HEK293 (cell line): ENCODE results near the gene WDFY3.

Experiments used
- CTCF ChIA-PET: fragments of 350-600 bp; formaldehyde crosslinking; extraction: SDS; loops from one replicate; lab custom pipeline; 2021; ENCODE audit warnings: antibody characterized with exemption; lab: Yijun Ruan, JAX
- POLR2A ChIA-PET: fragments of 300-600 bp; formaldehyde crosslinking; extraction: SDS; loops from one replicate; lab custom pipeline; 2020; ENCODE audit warnings: antibody characterized with exemption, inconsistent platforms; lab: Yijun Ruan, JAX
- H3K27ac ChIP-seq: fragments of 200-500 bp; sonication (Bioruptor generic); 2 replicates; pipeline ENCODE4 v1.5.1; 2014; ENCODE audit warnings: low read depth, low read length, control low read depth, inconsistent platforms; ENCODE audit errors: extremely low read depth
- H3K36me3 ChIP-seq, 2 experiments: fragments of 200-500 bp in 1 of 2; sonication (Bioruptor generic) in 1 of 2; 1 replicate in 1 of 2; 2 replicates in 1 of 2; pipeline ENCODE4 v1.5.1; 2014 to 2017; ENCODE audit warnings: inconsistent platforms in 2 of 2, low read length in 2 of 2; ENCODE audit not compliant: control insufficient read depth in 2 of 2, insufficient read depth in 1 of 2
- H3K4me1 ChIP-seq: fragments of 200-500 bp; sonication (Bioruptor generic); 2 replicates; pipeline ENCODE4 v1.5.1; 2014; ENCODE audit warnings: mild to moderate bottlenecking, low read length, inconsistent platforms; ENCODE audit not compliant: control insufficient read depth, insufficient read depth
- H3K4me3 ChIP-seq: 2 replicates; pipeline ENCODE4 v1.5.1; 2011; ENCODE audit warnings: low read depth, mild to moderate bottlenecking, control low read depth, low read length, moderate library complexity
- H3K9me3 ChIP-seq: fragments of 200-500 bp; sonication (Bioruptor generic); 2 replicates; pipeline ENCODE4 v1.5.1; 2014; ENCODE audit warnings: low read depth, low read length, inconsistent platforms; ENCODE audit not compliant: control insufficient read depth, insufficient read depth
- EGR2 ChIP-seq: fragments of 450-650 bp; formaldehyde crosslinking; IDR thresholded peaks from 2 replicates; pipeline ENCODE4 v1.5.1; 2016; ENCODE audit warnings: low read depth, missing biosample characterization, missing genetic modification characterization
- GLI4 ChIP-seq: fragments of 450-650 bp; formaldehyde crosslinking; IDR thresholded peaks from 2 replicates; pipeline ENCODE4 v1.5.1; 2016; ENCODE audit warnings: missing biosample characterization, missing genetic modification characterization
- KLF8 ChIP-seq: fragments of 450-650 bp; formaldehyde crosslinking; IDR thresholded peaks from 2 replicates; pipeline ENCODE4 v1.5.1; 2016; ENCODE audit warnings: missing biosample characterization, missing genetic modification characterization
- RBAK ChIP-seq: fragments of 450-650 bp; formaldehyde crosslinking; IDR thresholded peaks from 2 replicates; pipeline ENCODE4 v1.5.1; 2016; ENCODE audit warnings: missing biosample characterization, missing genetic modification characterization
- ZBTB21 ChIP-seq: fragments of 450-650 bp; formaldehyde crosslinking; IDR thresholded peaks from 2 replicates; pipeline ENCODE4 v1.5.1; 2017; ENCODE audit warnings: missing biosample characterization, missing genetic modification characterization
- ZIC2 ChIP-seq: fragments of 450-650 bp; formaldehyde crosslinking; IDR thresholded peaks from 2 replicates; pipeline ENCODE4 v1.5.1; 2016; ENCODE audit warnings: missing biosample characterization, missing genetic modification characterization
- ZNF426 ChIP-seq: fragments of 450-650 bp; formaldehyde crosslinking; IDR thresholded peaks from 2 replicates; pipeline ENCODE4 v1.5.1; 2017; ENCODE audit warnings: missing biosample characterization, missing genetic modification characterization, mild to moderate bottlenecking, inconsistent platforms, moderate library complexity
- ZNF544 ChIP-seq: fragments of 450-650 bp; formaldehyde crosslinking; IDR thresholded peaks from 2 replicates; pipeline ENCODE4 v1.5.0; 2017; ENCODE audit warnings: missing biosample characterization, missing genetic modification characterization
- ZNF558 ChIP-seq: fragments of 450-650 bp; formaldehyde crosslinking; IDR thresholded peaks from 2 replicates; pipeline ENCODE4 v1.5.1; 2016; ENCODE audit warnings: missing biosample characterization, missing genetic modification characterization
- ZNF585B ChIP-seq: fragments of 450-650 bp; formaldehyde crosslinking; IDR thresholded peaks from 2 replicates; pipeline ENCODE4 v1.5.1; 2016; ENCODE audit warnings: missing biosample characterization, missing genetic modification characterization
- ZNF596 ChIP-seq: fragments of 450-650 bp; IDR thresholded peaks from 2 replicates; pipeline ENCODE4 v1.5.0; 2018; ENCODE audit warnings: missing biosample characterization, mild to moderate bottlenecking, missing genetic modification characterization, moderate library complexity
- ZNF600 ChIP-seq: fragments of 450-650 bp; formaldehyde crosslinking; IDR thresholded peaks from 2 replicates; pipeline ENCODE4 v1.5.1; 2016; ENCODE audit warnings: missing biosample characterization, missing genetic modification characterization
- ZNF660 ChIP-seq: fragments of 450-650 bp; IDR thresholded peaks from 2 replicates; pipeline ENCODE4 v1.5.1; 2018; ENCODE audit warnings: missing biosample characterization, mild to moderate bottlenecking, missing genetic modification characterization
- ZNF768 ChIP-seq: fragments of 450-650 bp; formaldehyde crosslinking; IDR thresholded peaks from 2 replicates; pipeline ENCODE4 v1.5.1; 2018; ENCODE audit warnings: missing biosample characterization, mild to moderate bottlenecking, missing genetic modification characterization
- ZXDB ChIP-seq: fragments of 450-650 bp; formaldehyde crosslinking; IDR thresholded peaks from 2 replicates; pipeline ENCODE4 v1.5.1; 2016; ENCODE audit warnings: missing biosample characterization, missing genetic modification characterization
- TF ChIP-seq, protein P1 (sequence below): fragments of 450-650 bp; formaldehyde crosslinking; IDR thresholded peaks from 2 replicates; pipeline ENCODE4 v1.5.1; 2016; ENCODE audit warnings: missing biosample characterization, missing genetic modification characterization
- TF ChIP-seq, protein P2 (sequence below): fragments of 450-650 bp; formaldehyde crosslinking; IDR thresholded peaks from 2 replicates; pipeline ENCODE4 v1.5.1; 2016; ENCODE audit warnings: missing biosample characterization, missing genetic modification characterization
- TF ChIP-seq, protein P3 (sequence below): fragments of 450-650 bp; formaldehyde crosslinking; IDR thresholded peaks from 2 replicates; pipeline ENCODE4 v1.5.1; 2017; ENCODE audit warnings: missing biosample characterization, missing genetic modification characterization
- TF ChIP-seq, protein P4 (sequence below): fragments of 450-650 bp; formaldehyde crosslinking; conservative IDR thresholded peaks from 2 replicates; pipeline ENCODE4 v1.5.1; 2016; ENCODE audit warnings: low read depth, missing biosample characterization, missing genetic modification characterization
- TF ChIP-seq, protein P5 (sequence below): fragments of 450-650 bp; formaldehyde crosslinking; IDR thresholded peaks from 2 replicates; pipeline ENCODE4 v1.5.1; 2016; ENCODE audit warnings: missing biosample characterization, missing genetic modification characterization

The WDFY3 gene

DNA sequence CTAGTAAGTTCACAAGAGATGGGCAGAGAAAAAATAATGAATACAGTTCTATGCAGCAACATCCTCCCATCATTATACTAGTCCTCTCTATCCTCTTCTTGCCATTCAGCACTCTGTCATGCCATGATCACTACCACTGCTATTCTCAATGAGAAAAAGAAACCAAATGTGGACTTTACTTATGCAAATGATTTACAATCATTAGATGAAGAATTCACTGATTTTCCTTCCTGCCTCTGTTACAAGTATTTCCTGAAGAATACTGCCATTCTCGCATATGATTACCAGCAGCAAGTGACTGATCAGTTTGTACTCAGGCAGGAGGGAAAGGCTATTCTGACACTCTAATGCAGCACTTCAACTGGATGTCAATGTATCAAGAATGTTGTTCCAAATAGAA lies 50.3 kb downstream of the WDFY3 start:
- Histone ChIP-seq H3K4me1 (peaks cover 7% of the 10 kb centered on the region; the same call in 1 of the 2 replicates), H3K36me3 (peaks cover 0 to 9% of the 10 kb centered on the region in 2 experiments; a peak in 1 of 3 replicates), H3K9me3 (no peaks in the 10 kb centered on the region), H3K4me3 (no peak overlapping the region), H3K27ac (no peak overlapping the region)
- ChIA-PET POLR2A (no interaction called here), CTCF (no interaction called here)
- no peak for TF ChIP-seq ZNF596 (tag by site-specific recombination)
- TF ChIP-seq, protein P1, sequence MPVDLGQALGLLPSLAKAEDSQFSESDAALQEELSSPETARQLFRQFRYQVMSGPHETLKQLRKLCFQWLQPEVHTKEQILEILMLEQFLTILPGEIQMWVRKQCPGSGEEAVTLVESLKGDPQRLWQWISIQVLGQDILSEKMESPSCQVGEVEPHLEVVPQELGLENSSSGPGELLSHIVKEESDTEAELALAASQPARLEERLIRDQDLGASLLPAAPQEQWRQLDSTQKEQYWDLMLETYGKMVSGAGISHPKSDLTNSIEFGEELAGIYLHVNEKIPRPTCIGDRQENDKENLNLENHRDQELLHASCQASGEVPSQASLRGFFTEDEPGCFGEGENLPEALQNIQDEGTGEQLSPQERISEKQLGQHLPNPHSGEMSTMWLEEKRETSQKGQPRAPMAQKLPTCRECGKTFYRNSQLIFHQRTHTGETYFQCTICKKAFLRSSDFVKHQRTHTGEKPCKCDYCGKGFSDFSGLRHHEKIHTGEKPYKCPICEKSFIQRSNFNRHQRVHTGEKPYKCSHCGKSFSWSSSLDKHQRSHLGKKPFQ (tag by site-specific recombination): no peak
- no peak for TF ChIP-seq ZBTB21 (tag by site-specific recombination)
- no peak for TF ChIP-seq EGR2 (tag by site-specific recombination)
- no peak for TF ChIP-seq ZNF660
- no peak for TF ChIP-seq KLF8 (tag by site-specific recombination)
- no peak for TF ChIP-seq ZNF558 (tag by site-specific recombination)
- TF ChIP-seq, protein P2, sequence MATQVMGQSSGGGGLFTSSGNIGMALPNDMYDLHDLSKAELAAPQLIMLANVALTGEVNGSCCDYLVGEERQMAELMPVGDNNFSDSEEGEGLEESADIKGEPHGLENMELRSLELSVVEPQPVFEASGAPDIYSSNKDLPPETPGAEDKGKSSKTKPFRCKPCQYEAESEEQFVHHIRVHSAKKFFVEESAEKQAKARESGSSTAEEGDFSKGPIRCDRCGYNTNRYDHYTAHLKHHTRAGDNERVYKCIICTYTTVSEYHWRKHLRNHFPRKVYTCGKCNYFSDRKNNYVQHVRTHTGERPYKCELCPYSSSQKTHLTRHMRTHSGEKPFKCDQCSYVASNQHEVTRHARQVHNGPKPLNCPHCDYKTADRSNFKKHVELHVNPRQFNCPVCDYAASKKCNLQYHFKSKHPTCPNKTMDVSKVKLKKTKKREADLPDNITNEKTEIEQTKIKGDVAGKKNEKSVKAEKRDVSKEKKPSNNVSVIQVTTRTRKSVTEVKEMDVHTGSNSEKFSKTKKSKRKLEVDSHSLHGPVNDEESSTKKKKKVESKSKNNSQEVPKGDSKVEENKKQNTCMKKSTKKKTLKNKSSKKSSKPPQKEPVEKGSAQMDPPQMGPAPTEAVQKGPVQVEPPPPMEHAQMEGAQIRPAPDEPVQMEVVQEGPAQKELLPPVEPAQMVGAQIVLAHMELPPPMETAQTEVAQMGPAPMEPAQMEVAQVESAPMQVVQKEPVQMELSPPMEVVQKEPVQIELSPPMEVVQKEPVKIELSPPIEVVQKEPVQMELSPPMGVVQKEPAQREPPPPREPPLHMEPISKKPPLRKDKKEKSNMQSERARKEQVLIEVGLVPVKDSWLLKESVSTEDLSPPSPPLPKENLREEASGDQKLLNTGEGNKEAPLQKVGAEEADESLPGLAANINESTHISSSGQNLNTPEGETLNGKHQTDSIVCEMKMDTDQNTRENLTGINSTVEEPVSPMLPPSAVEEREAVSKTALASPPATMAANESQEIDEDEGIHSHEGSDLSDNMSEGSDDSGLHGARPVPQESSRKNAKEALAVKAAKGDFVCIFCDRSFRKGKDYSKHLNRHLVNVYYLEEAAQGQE (tag by site-specific recombination): no peak
- no peak for TF ChIP-seq GLI4 (tag by site-specific recombination)
- TF ChIP-seq, protein P3, sequence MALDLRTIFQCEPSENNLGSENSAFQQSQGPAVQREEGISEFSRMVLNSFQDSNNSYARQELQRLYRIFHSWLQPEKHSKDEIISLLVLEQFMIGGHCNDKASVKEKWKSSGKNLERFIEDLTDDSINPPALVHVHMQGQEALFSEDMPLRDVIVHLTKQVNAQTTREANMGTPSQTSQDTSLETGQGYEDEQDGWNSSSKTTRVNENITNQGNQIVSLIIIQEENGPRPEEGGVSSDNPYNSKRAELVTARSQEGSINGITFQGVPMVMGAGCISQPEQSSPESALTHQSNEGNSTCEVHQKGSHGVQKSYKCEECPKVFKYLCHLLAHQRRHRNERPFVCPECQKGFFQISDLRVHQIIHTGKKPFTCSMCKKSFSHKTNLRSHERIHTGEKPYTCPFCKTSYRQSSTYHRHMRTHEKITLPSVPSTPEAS (tag by site-specific recombination): no peak
- no peak for TF ChIP-seq ZNF600 (tag by site-specific recombination)
- no peak for TF ChIP-seq RBAK
- no peak for TF ChIP-seq ZNF544 (tag by site-specific recombination)
- no peak for TF ChIP-seq ZIC2 (tag by site-specific recombination)
- no peak for TF ChIP-seq ZNF768 (tag by site-specific recombination)
- no peak for TF ChIP-seq ZNF585B (tag by site-specific recombination)
- TF ChIP-seq ZNF426 (tag by site-specific recombination): no peak
- TF ChIP-seq, protein P4, sequence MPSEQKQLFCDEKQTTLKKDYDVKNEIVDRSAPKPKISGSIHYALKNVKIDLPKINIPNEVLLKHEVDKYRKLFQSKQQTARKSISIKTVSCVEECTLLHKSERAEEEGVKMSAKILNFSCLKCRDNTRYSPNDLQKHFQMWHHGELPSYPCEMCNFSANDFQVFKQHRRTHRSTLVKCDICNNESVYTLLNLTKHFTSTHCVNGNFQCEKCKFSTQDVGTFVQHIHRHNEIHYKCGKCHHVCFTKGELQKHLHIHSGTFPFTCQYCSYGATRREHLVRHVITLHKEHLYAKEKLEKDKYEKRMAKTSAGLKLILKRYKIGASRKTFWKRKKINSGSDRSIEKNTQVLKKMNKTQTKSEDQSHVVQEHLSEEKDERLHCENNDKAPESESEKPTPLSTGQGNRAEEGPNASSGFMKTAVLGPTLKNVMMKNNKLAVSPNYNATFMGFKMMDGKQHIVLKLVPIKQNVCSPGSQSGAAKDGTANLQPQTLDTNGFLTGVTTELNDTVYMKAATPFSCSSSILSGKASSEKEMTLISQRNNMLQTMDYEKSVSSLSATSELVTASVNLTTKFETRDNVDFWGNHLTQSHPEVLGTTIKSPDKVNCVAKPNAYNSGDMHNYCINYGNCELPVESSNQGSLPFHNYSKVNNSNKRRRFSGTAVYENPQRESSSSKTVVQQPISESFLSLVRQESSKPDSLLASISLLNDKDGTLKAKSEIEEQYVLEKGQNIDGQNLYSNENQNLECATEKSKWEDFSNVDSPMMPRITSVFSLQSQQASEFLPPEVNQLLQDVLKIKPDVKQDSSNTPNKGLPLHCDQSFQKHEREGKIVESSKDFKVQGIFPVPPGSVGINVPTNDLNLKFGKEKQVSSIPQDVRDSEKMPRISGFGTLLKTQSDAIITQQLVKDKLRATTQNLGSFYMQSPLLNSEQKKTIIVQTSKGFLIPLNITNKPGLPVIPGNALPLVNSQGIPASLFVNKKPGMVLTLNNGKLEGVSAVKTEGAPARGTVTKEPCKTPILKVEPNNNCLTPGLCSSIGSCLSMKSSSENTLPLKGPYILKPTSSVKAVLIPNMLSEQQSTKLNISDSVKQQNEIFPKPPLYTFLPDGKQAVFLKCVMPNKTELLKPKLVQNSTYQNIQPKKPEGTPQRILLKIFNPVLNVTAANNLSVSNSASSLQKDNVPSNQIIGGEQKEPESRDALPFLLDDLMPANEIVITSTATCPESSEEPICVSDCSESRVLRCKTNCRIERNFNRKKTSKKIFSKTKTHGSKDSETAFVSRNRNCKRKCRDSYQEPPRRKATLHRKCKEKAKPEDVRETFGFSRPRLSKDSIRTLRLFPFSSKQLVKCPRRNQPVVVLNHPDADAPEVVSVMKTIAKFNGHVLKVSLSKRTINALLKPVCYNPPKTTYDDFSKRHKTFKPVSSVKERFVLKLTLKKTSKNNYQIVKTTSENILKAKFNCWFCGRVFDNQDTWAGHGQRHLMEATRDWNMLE (tag by site-specific recombination): no peak
- no peak for TF ChIP-seq ZXDB (tag by site-specific recombination)
- TF ChIP-seq, protein P5, sequence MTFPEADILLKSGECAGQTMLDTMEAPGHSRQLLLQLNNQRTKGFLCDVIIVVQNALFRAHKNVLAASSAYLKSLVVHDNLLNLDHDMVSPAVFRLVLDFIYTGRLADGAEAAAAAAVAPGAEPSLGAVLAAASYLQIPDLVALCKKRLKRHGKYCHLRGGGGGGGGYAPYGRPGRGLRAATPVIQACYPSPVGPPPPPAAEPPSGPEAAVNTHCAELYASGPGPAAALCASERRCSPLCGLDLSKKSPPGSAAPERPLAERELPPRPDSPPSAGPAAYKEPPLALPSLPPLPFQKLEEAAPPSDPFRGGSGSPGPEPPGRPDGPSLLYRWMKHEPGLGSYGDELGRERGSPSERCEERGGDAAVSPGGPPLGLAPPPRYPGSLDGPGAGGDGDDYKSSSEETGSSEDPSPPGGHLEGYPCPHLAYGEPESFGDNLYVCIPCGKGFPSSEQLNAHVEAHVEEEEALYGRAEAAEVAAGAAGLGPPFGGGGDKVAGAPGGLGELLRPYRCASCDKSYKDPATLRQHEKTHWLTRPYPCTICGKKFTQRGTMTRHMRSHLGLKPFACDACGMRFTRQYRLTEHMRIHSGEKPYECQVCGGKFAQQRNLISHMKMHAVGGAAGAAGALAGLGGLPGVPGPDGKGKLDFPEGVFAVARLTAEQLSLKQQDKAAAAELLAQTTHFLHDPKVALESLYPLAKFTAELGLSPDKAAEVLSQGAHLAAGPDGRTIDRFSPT (tag by site-specific recombination): no peak
